Subcutaneous abdominal adipose tissue (tissue), 5 donors: ENCODE data around the gene ELFN1.

Experiments used
- H3K27ac ChIP-seq: one replicate; pipeline ENCODE4 v1.7.0; 2013; ENCODE audit warnings: low read depth, mild to moderate bottlenecking, inconsistent platforms, low read length, moderate library complexity
- H3K27me3 ChIP-seq, 5 donors: one replicate each; pipeline ENCODE4 v1.7.0; 2013; ENCODE audit warnings: low read length in 5 of 5, inconsistent platforms in 1 of 5; ENCODE audit not compliant: control insufficient read depth in 5 of 5, insufficient read depth in 4 of 5
- H3K36me3 ChIP-seq, 5 donors: one replicate each; pipeline ENCODE4 v1.7.0; 2013; ENCODE audit warnings: low read length in 5 of 5; ENCODE audit not compliant: control insufficient read depth in 5 of 5, insufficient read depth in 5 of 5
- H3K4me1 ChIP-seq, 5 donors: one replicate each; pipeline ENCODE4 v1.7.0; 2013; ENCODE audit warnings: low read length in 5 of 5, mild to moderate bottlenecking in 3 of 5, moderate library complexity in 1 of 5; ENCODE audit not compliant: control insufficient read depth in 5 of 5, insufficient read depth in 5 of 5
- H3K4me3 ChIP-seq, 5 donors: one replicate each; pipeline ENCODE4 v1.7.0; 2013; ENCODE audit warnings: low read length in 5 of 5, low read depth in 1 of 5
- H3K9ac ChIP-seq, 5 donors: one replicate each; pipeline ENCODE4 v1.7.0; 2013; ENCODE audit warnings: low read length in 5 of 5, mild to moderate bottlenecking in 4 of 5, moderate library complexity in 3 of 5
- H3K9me3 ChIP-seq, 5 donors: one replicate each; pipeline ENCODE4 v1.7.0; 2013; ENCODE audit warnings: low read length in 5 of 5; ENCODE audit not compliant: control insufficient read depth in 5 of 5
- donor health status: healthy.
- donor health status: healthy.
- donor health status: healthy.
- donor health status: healthy.
- donor health status: healthy.

The ELFN1 gene

GRCh38 chr7:1746491-1746975 lies 76.5 kb downstream of the ELFN1 start:
- no peaks in the 10 kb centered on the region for H3K9me3 ChIP-seq
- peaks cover 1 to 38% (median 24%) of the 10 kb centered on the region in 5 donors for H3K4me1 ChIP-seq
- peaks cover 19 to 43% (median 33%) of the 10 kb centered on the region in 5 donors for H3K27me3 ChIP-seq
- no peak overlapping the region for H3K4me3 ChIP-seq
- no peak overlapping the region for H3K27ac ChIP-seq
- H3K36me3 ChIP-seq, result peaks cover 0 to 8% (median 0%) of the 10 kb centered on the region in 5 donors
- no peak overlapping the region for H3K9ac ChIP-seq

- Histone ChIP-seq H3K27me3 (peaks cover 19 to 39% (median 31%) of the 10 kb centered on the region in 5 donors), H3K4me3 (no peak overlapping the region), H3K36me3 (peaks cover 0 to 8% (median 0%) of the 10 kb centered on the region in 5 donors), H3K27ac (no peak overlapping the region), H3K9ac (no peak overlapping the region), H3K9me3 (no peaks in the 10 kb centered on the region), H3K4me1 (peaks cover 0 to 31% (median 19%) of the 10 kb centered on the region in 5 donors)
Observed at GRCh38 chr7:1747004-1747801, 77.1 kb downstream of the ELFN1 start.

GRCh38 chr7:1748076-1748838 lies 78.2 kb downstream of the ELFN1 start:
- Histone ChIP-seq H3K9ac (no peak overlapping the region), H3K9me3 (no peaks in the 10 kb centered on the region), H3K27ac (no peak overlapping the region), H3K36me3 (peaks cover 0 to 8% (median 0%) of the 10 kb centered on the region in 5 donors), H3K27me3 (peaks cover 19 to 35% (median 25%) of the 10 kb centered on the region in 5 donors), H3K4me1 (peaks cover 0 to 21% (median 9%) of the 10 kb centered on the region in 5 donors), H3K4me3 (no peak overlapping the region)

- H3K4me3 ChIP-seq, result no peak overlapping the region
- H3K27me3 ChIP-seq, result peaks cover 19 to 29% (median 24%) of the 10 kb centered on the region in 5 donors
- peaks cover 0 to 8% (median 0%) of the 10 kb centered on the region in 5 donors for H3K36me3 ChIP-seq
- H3K27ac ChIP-seq, result no peak overlapping the region
- peaks cover 0 to 15% (median 8%) of the 10 kb centered on the region in 5 donors for H3K4me1 ChIP-seq
- no peaks in the 10 kb centered on the region for H3K9me3 ChIP-seq
- no peak overlapping the region for H3K9ac ChIP-seq
Observed at GRCh38 chr7:1748839-1749173, 78.7 kb downstream of the ELFN1 start.

GRCh38 chr7:1749351-1749863 lies 79.3 kb downstream of the ELFN1 start:
- Histone ChIP-seq H3K4me1 (peaks cover 0 to 14% (median 8%) of the 10 kb centered on the region in 5 donors), H3K36me3 (peaks cover 0 to 8% (median 0%) of the 10 kb centered on the region in 5 donors), H3K27me3 (peaks cover 19 to 28% (median 24%) of the 10 kb centered on the region in 5 donors), H3K27ac (no peak overlapping the region), H3K9me3 (no peaks in the 10 kb centered on the region), H3K9ac (no peak overlapping the region), H3K4me3 (no peak overlapping the region)

GRCh38 chr7:1749864-1750466 lies 79.9 kb downstream of the ELFN1 start:
- no peak overlapping the region for H3K27ac ChIP-seq
- H3K4me3 ChIP-seq, result no peak overlapping the region
- H3K9me3 ChIP-seq, result no peaks in the 10 kb centered on the region
- peaks cover 19 to 26% (median 24%) of the 10 kb centered on the region in 5 donors for H3K27me3 ChIP-seq
- peaks cover 0 to 14% (median 8%) of the 10 kb centered on the region in 5 donors for H3K4me1 ChIP-seq
- no peak overlapping the region for H3K9ac ChIP-seq
- peaks cover 0 to 5% (median 0%) of the 10 kb centered on the region in 5 donors for H3K36me3 ChIP-seq

- Histone ChIP-seq H3K36me3 (peaks cover 0 to under 1% (median 0%) of the 10 kb centered on the region in 5 donors), H3K27me3 (peaks cover 19 to 26% (median 24%) of the 10 kb centered on the region in 5 donors), H3K9me3 (no peaks in the 10 kb centered on the region), H3K4me1 (peaks cover 0 to 14% (median 8%) of the 10 kb centered on the region in 5 donors), H3K4me3 (no peak overlapping the region), H3K27ac (no peak overlapping the region), H3K9ac (no peak overlapping the region)
Observed at GRCh38 chr7:1750541-1751021, 80.5 kb downstream of the ELFN1 start.

GRCh38 chr7:1752111-1752510 lies 82.0 kb downstream of the ELFN1 start:
- H3K9ac ChIP-seq, result no peak overlapping the region
- H3K9me3 ChIP-seq, result no peaks in the 10 kb centered on the region
- H3K4me3 ChIP-seq, result no peak overlapping the region
- H3K4me1 ChIP-seq, result peaks cover 0 to 14% (median 8%) of the 10 kb centered on the region in 5 donors
- no peak overlapping the region for H3K27ac ChIP-seq
- H3K27me3 ChIP-seq, result peaks cover 19 to 35% (median 28%) of the 10 kb centered on the region in 5 donors
- no peaks in the 10 kb centered on the region for H3K36me3 ChIP-seq

- no peak overlapping the region for H3K9ac ChIP-seq
- no peak overlapping the region for H3K27ac ChIP-seq
- peaks cover 22 to 38% (median 32%) of the 10 kb centered on the region in 5 donors for H3K27me3 ChIP-seq
- H3K4me3 ChIP-seq, result no peak overlapping the region
- peaks cover 0 to 14% (median 8%) of the 10 kb centered on the region in 5 donors for H3K4me1 ChIP-seq
- no peaks in the 10 kb centered on the region for H3K9me3 ChIP-seq
- no peaks in the 10 kb centered on the region for H3K36me3 ChIP-seq
Observed at GRCh38 chr7:1752771-1753563, 82.9 kb downstream of the ELFN1 start.
